DND-41 (cell line): ENCODE results near the gene DENND1A.

ENCODE experiments used
- ATAC-seq: fragments of 200-7000 bp; cut with Tn5 transposase; 3 replicates; pipeline ENCODE4 v1.9.1; 2021; ENCODE audit warnings: low read depth; ENCODE audit not compliant: insufficient read depth
- DNase-seq: peaks from one replicate; pipeline ENCODE4 v3.0.0-alpha.2; 2020
- H2AFZ ChIP-seq: 2 replicates; pipeline ENCODE4 v1.6.0; 2012; ENCODE audit warnings: low read depth, low read length
- H3K27ac ChIP-seq: 2 replicates; pipeline ENCODE4 v1.5.1; 2012; ENCODE audit warnings: low read length, inconsistent platforms
- H3K27me3 ChIP-seq: fragments of 200-600 bp; sonication (generic); 2 replicates; pipeline ENCODE4 v1.6.0; 2012; ENCODE audit warnings: low read length, mild to moderate bottlenecking, inconsistent platforms; ENCODE audit not compliant: insufficient read depth, poor library complexity
- H3K36me3 ChIP-seq: 2 replicates; pipeline ENCODE4 v1.5.1; 2012; ENCODE audit warnings: low read length, inconsistent platforms; ENCODE audit not compliant: insufficient read depth
- H3K4me1 ChIP-seq: 2 replicates; pipeline ENCODE4 v1.5.1; 2012; ENCODE audit warnings: mild to moderate bottlenecking, low read length; ENCODE audit not compliant: insufficient read depth
- H3K4me2 ChIP-seq: 2 replicates; pipeline ENCODE4 v1.6.0; 2012; ENCODE audit warnings: mild to moderate bottlenecking, moderate library complexity, low read length, inconsistent platforms; ENCODE audit not compliant: insufficient read depth
- H3K4me3 ChIP-seq, 2 experiments: fragments of 200-600 bp in 1 of 2; shearing (Covaris generic) in 1 of 2; 2 replicates each; pipeline ENCODE4 v1.5.1; 2012 to 2016; ENCODE audit warnings: inconsistent platforms in 2 of 2, low read length in 2 of 2, mild to moderate bottlenecking in 2 of 2, low read depth in 1 of 2, moderate library complexity in 1 of 2
- H3K79me2 ChIP-seq: 2 replicates; pipeline ENCODE4 v1.6.0; 2012; ENCODE audit warnings: low read length, inconsistent platforms; ENCODE audit not compliant: insufficient read depth
- H3K9ac ChIP-seq: 2 replicates; pipeline ENCODE4 v1.6.0; 2012; ENCODE audit warnings: low read depth, mild to moderate bottlenecking, inconsistent platforms, low read length, moderate library complexity
- H3K9me3 ChIP-seq: 2 replicates; pipeline ENCODE4 v1.5.1; 2012; ENCODE audit warnings: low read length, moderate library complexity, mild to moderate bottlenecking, inconsistent platforms; ENCODE audit not compliant: insufficient read depth, severe bottlenecking
- H4K20me1 ChIP-seq: 2 replicates; pipeline ENCODE4 v1.6.0; 2012; ENCODE audit warnings: low read length; ENCODE audit not compliant: insufficient read depth
- EZH2 ChIP-seq: IDR thresholded peaks from 3 replicates; pipeline ENCODE4 v1.6.1; 2012; ENCODE audit warnings: borderline replicate concordance, low read depth, mild to moderate bottlenecking, moderate library complexity, low read length, inconsistent platforms; ENCODE audit not compliant: severe bottlenecking
- TF ChIP-seq, protein P1 (sequence below): IDR thresholded peaks from 2 replicates; pipeline ENCODE4 v1.5.1; 2012; ENCODE audit warnings: borderline replicate concordance, low read length, moderate library complexity, mild to moderate bottlenecking; ENCODE audit not compliant: poor library complexity, severe bottlenecking; ENCODE audit errors: extremely low read depth

The DENND1A gene

DNA sequence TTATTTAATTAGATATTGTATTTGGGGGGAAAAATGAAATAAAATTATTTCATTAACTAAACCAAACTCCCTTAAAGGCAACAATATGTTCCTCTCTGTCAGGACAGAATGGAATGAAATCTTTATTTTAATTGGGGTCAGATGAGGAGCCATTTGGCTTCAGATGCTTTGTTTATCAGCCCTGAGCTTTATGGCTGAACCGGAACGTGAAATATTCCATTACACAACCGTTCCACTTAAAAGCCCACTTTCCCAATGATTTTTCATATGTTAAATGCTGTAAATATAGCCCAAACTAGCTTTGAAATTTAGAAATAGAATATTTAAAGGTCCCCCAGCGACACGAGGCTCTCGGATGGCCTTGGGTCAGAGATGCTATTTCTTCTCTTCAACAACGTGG, 424.4 kb downstream of the DENND1A start:
- no peak overlapping the region for H3K9ac ChIP-seq
- TF ChIP-seq, protein P1, sequence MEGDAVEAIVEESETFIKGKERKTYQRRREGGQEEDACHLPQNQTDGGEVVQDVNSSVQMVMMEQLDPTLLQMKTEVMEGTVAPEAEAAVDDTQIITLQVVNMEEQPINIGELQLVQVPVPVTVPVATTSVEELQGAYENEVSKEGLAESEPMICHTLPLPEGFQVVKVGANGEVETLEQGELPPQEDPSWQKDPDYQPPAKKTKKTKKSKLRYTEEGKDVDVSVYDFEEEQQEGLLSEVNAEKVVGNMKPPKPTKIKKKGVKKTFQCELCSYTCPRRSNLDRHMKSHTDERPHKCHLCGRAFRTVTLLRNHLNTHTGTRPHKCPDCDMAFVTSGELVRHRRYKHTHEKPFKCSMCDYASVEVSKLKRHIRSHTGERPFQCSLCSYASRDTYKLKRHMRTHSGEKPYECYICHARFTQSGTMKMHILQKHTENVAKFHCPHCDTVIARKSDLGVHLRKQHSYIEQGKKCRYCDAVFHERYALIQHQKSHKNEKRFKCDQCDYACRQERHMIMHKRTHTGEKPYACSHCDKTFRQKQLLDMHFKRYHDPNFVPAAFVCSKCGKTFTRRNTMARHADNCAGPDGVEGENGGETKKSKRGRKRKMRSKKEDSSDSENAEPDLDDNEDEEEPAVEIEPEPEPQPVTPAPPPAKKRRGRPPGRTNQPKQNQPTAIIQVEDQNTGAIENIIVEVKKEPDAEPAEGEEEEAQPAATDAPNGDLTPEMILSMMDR = no peak
- TF ChIP-seq EZH2 = no peak
- H3K4me1 ChIP-seq = no peaks in the 10 kb centered on the region
- H2AFZ ChIP-seq = no peak overlapping the region
- H3K79me2 ChIP-seq = no peaks in the 10 kb centered on the region
- DNase-seq (no peak), ATAC-seq (no peak)
- H3K27me3 ChIP-seq = no peaks in the 10 kb centered on the region
- no peak overlapping the region for H3K4me2 ChIP-seq
- H3K36me3 ChIP-seq = no peaks in the 10 kb centered on the region
- H3K4me3 ChIP-seq = no peak overlapping the region
- H4K20me1 ChIP-seq = no peaks in the 10 kb centered on the region
- H3K9me3 ChIP-seq = no peaks in the 10 kb centered on the region
- H3K27ac ChIP-seq = no peak overlapping the region

DNA sequence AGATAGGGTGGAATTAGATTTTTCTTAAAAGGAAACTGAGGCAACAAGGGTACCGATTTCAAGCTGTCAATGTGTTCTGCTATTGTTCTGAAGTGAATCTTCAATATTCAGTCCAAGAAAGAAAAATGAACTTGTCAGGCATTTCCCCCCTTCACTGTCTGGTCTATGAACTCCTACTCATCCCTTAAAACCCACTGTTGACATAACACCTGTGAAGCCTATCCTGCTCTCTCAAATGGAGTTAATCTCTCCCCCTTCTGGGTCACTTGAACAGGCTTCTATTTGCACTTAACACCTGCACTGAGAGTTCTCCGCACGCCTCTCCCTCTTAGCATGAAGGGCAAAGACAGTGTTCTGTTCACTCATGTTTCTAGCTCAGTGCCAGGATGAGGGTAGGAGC, 429.6 kb downstream of the DENND1A start:
- Histone ChIP-seq H3K9ac (no peak overlapping the region), H3K4me2 (no peak overlapping the region), H3K4me1 (no peaks in the 10 kb centered on the region), H3K79me2 (no peaks in the 10 kb centered on the region), H3K27ac (no peak overlapping the region), H3K27me3 (no peaks in the 10 kb centered on the region), H3K36me3 (no peaks in the 10 kb centered on the region), H4K20me1 (no peaks in the 10 kb centered on the region), H3K4me3 (no peak overlapping the region), H3K9me3 (no peaks in the 10 kb centered on the region), H2AFZ (no peak overlapping the region)
- no peak for ATAC-seq
- no peak for TF ChIP-seq EZH2
- DNase-seq = no peak

DNA sequence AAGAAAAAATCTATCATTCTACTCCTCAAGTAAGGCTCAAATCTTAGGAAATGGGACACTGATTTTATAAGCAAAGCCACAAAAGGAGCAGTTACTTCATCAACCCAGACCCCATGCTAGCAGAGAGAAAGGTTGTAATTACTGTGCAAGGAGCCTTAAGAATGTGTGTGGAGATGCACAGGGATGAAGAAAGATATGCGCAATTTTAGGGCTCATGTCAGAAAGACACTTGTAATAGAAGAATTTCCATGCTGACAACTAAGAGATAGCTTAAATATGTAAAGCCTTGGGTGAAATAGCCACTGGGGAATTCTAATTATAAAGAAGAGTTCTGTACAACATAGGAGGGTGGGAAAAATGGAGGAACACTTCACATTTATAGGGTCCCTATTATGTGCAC, 432.1 kb downstream of the DENND1A start:
- ATAC-seq (no peak), DNase-seq (no peak)
- H3K4me1 ChIP-seq = no peaks in the 10 kb centered on the region
- H3K27ac ChIP-seq = no peak overlapping the region
- H3K79me2 ChIP-seq = no peaks in the 10 kb centered on the region
- H3K27me3 ChIP-seq = no peaks in the 10 kb centered on the region
- H3K36me3 ChIP-seq = no peaks in the 10 kb centered on the region
- no peak overlapping the region for H3K4me3 ChIP-seq
- no peak overlapping the region for H3K4me2 ChIP-seq
- no peak overlapping the region for H3K9ac ChIP-seq
- no peak overlapping the region for H2AFZ ChIP-seq
- no peaks in the 10 kb centered on the region for H4K20me1 ChIP-seq
- H3K9me3 ChIP-seq = no peaks in the 10 kb centered on the region
- TF ChIP-seq EZH2 = no peak
- TF ChIP-seq, protein P1 = no peak

DNA sequence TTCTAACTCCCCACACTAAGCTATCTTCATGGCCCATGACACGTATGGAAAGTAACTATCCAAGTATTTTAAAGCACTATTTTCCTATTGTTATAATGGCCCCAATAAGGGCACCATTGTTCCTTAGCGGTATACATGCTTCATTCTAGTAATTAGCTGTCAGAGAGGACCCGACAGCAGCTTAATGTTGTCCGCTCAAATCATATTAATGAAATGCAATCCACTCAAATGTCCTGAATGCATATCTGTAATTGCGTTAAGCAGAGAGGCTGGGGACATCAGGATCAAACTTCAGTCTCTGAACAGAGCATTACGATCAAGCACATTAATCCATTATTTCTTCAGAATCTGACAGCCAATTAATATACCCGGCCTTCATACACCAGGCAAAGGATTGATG, 434.2 kb downstream of the DENND1A start:
- no peaks in the 10 kb centered on the region for H3K36me3 ChIP-seq
- no peaks in the 10 kb centered on the region for H4K20me1 ChIP-seq
- no peak overlapping the region for H3K27ac ChIP-seq
- H3K4me1 ChIP-seq = no peaks in the 10 kb centered on the region
- TF ChIP-seq, protein P1 = no peak
- no peak for TF ChIP-seq EZH2
- DNase-seq = no peak
- no peaks in the 10 kb centered on the region for H3K27me3 ChIP-seq
- no peak overlapping the region for H2AFZ ChIP-seq
- H3K4me2 ChIP-seq = no peak overlapping the region
- H3K4me3 ChIP-seq = no peak overlapping the region
- no peaks in the 10 kb centered on the region for H3K79me2 ChIP-seq
- ATAC-seq = no peak
- H3K9me3 ChIP-seq = no peaks in the 10 kb centered on the region
- H3K9ac ChIP-seq = no peak overlapping the region
